Progenitor cell of endocrine pancreas (in vitro differentiated cells): Measurements from ENCODE around the gene SCN8A. TPM values are rescaled to one million over a fixed set of nuclear protein-coding genes. Genes with fewer than 3 reads are reported as not detected.
"Not testable (repeated sequence)": the region's sequence is repeated elsewhere in the genome, so short reads cannot be mapped to it uniquely, and the experiment has no call there.

Source experiments
- DNase-seq: peaks from one replicate; pipeline ENCODE4 v3.0.0; 2021; ENCODE audit warnings: low spot score; ENCODE audit not compliant: unreplicated experiment
- H3K27ac Mint-ChIP-seq: 2 replicates; pipeline ENCODE4 v1.8.0; 2021; ENCODE audit warnings: mild to moderate bottlenecking, moderate library complexity, mixed read lengths
- H3K27me3 Mint-ChIP-seq: 2 replicates; pipeline ENCODE4 v1.8.0; 2021; ENCODE audit warnings: mixed read lengths
- H3K36me3 Mint-ChIP-seq: 2 replicates; pipeline ENCODE4 v1.8.0; 2022; ENCODE audit warnings: mixed read lengths; ENCODE audit not compliant: insufficient read depth
- H3K4me1 Mint-ChIP-seq: 2 replicates; pipeline ENCODE4 v1.8.0; 2021; ENCODE audit warnings: low read depth, mixed read lengths
- H3K4me3 Mint-ChIP-seq: 2 replicates; pipeline ENCODE4 v1.8.0; 2021; ENCODE audit warnings: low read depth, mild to moderate bottlenecking, moderate library complexity, mixed read lengths
- H3K9me3 Mint-ChIP-seq: 2 replicates; pipeline ENCODE4 v1.8.0; 2021; ENCODE audit warnings: low read depth, mixed read lengths
- CTCF ChIP-seq: fragments of 200-600 bp; sonication (generic); IDR thresholded peaks from one replicate; pipeline ENCODE4 v1.5.0; 2021; ENCODE audit warnings: antibody characterized with exemption, mild to moderate bottlenecking; ENCODE audit not compliant: unreplicated experiment
- long read RNA-seq: library from polyadenylated mRNA; unstranded; transcript quantifications from one replicate; pipeline ENCODE4 v2.0.0, GENCODE V29; 2020
- total RNA-seq: library from RNA; stranded (reverse); gene quantifications from 2 replicates; pipeline ENCODE4 v1.2.1, GENCODE V29; 2021

Gene SCN8A
- 8.1 and 9.8 TPM in 2 replicates for total RNA-seq
- long read RNA-seq, partial matches to known transcripts: 2 of 8 reads
- long read RNA-seq, other reads (novel, unspliced or antisense): 6 of 8 reads

DNA sequence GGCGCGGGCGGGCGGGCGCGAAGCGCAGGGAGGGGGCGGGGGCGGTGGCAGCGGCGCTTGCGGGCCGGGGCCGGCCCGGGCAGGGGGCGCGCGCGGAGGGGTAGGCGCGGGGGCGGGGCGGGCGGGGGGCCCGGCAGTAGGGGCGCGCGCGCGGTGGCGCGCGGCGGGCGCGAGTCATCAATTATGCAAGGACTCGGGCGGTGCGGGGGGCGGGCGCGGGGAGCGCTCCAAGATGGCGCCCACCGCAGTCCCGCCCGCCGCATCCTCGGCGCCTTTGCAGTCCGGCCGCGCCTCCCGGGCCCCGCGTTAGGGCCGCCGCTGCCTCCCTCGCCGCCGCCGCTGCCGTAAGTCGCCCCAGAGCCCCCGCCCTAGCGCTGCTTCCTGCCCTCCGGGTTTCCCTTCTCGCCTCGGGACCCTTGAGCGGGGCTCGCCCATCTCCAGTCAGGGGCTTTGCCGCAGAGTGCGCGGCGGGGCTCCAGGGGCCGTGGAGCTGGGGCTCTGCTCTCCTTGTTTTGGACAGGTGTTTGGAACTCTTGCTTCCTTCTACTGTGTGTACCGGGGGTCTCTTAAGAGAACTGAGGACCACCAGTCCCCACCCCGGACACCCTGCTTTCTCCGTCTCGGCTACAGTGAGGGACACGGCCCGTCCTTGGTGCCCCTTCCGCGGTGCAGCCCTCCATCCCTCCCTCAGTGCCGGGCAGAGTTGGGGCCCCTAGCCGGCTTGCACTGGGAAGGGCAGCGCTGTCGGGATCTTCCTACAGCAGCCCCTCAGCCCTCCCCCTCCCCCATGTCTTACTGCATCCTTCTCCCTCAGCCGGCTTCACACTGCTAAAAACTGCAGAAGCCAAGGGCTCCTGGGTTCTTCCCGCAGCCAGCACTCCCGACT lies at the start of gene SCN8A:
Gene SCN8A (plus strand): TSS at position 218 of the 886 bp plus-strand sequence. CDS start 71,585 bp downstream, outside the sequence.
- peaks cover 33% of the 10 kb centered on the region for H3K27me3 Mint-ChIP-seq
- H3K9me3 Mint-ChIP-seq: no peaks in the 10 kb centered on the region
- H3K36me3 Mint-ChIP-seq: no peaks in the 10 kb centered on the region
- no peak for TF ChIP-seq CTCF
- DNase-seq: peak; percentile 58
- peak within 1 kb of the TSS; percentile 88 for H3K4me3 Mint-ChIP-seq
- H3K4me1 Mint-ChIP-seq: peaks cover 3% of the 10 kb centered on the region
- peak within 1 kb of the TSS; percentile 34 for H3K27ac Mint-ChIP-seq

GRCh38 chr12:51546097-51546496 lies 44.9 kb upstream of the SCN8A start:
- Mint-ChIP-seq H3K9me3 (peaks cover 4% of the 10 kb centered on the region), H3K27me3 (peaks cover 2% of the 10 kb centered on the region), H3K27ac (no peak overlapping the region), H3K4me1 (no peaks in the 10 kb centered on the region), H3K4me3 (no peak overlapping the region), H3K36me3 (no peaks in the 10 kb centered on the region)
- no peak for TF ChIP-seq CTCF
- no peak for DNase-seq

- Mint-ChIP-seq H3K9me3 (peaks cover 4% of the 10 kb centered on the region), H3K27ac (no peak overlapping the region), H3K27me3 (no peaks in the 10 kb centered on the region), H3K36me3 (no peaks in the 10 kb centered on the region), H3K4me1 (no peaks in the 10 kb centered on the region), H3K4me3 (no peak overlapping the region)
- TF ChIP-seq CTCF: no peak
- no peak for DNase-seq
These were observed 43.4 kb upstream of the SCN8A start for GRCh38 chr12:51547606-51548005.

GRCh38 chr12:51548241-51548640 lies 42.8 kb upstream of the SCN8A start:
- Mint-ChIP-seq H3K27ac (peak overlapping the region; percentile 4), H3K4me3 (no peak overlapping the region), H3K9me3 (peaks cover 4% of the 10 kb centered on the region), H3K36me3 (no peaks in the 10 kb centered on the region), H3K27me3 (no peaks in the 10 kb centered on the region), H3K4me1 (no peaks in the 10 kb centered on the region)
- DNase-seq: no peak
- TF ChIP-seq CTCF: no peak

DNA sequence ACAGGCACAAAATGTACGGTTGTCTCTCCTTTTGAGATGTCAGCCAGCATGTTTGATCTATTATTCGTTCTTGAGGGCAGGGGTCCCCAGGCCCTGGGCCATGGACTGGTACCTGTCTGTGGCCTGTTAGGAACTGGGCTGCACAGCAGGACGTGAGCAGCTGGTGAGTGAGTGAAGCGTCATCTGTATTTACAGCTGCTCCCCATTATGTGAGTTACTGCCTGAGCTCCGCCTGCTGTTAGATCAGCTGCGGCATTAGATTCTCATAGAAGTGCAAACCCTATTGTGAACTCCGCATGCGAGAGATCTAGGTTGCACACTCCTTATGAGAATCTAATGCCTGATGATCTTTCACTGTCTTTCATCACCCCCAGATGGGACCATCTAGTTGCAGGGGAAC lies 41.4 kb upstream of the SCN8A start:
- DNase-seq: no peak
- Mint-ChIP-seq H3K4me1 (no peaks in the 10 kb centered on the region), H3K36me3 (no peaks in the 10 kb centered on the region), H3K27ac (no peak overlapping the region), H3K27me3 (no peaks in the 10 kb centered on the region), H3K9me3 (no peaks in the 10 kb centered on the region), H3K4me3 (no peak overlapping the region)
- no peak for TF ChIP-seq CTCF

DNA sequence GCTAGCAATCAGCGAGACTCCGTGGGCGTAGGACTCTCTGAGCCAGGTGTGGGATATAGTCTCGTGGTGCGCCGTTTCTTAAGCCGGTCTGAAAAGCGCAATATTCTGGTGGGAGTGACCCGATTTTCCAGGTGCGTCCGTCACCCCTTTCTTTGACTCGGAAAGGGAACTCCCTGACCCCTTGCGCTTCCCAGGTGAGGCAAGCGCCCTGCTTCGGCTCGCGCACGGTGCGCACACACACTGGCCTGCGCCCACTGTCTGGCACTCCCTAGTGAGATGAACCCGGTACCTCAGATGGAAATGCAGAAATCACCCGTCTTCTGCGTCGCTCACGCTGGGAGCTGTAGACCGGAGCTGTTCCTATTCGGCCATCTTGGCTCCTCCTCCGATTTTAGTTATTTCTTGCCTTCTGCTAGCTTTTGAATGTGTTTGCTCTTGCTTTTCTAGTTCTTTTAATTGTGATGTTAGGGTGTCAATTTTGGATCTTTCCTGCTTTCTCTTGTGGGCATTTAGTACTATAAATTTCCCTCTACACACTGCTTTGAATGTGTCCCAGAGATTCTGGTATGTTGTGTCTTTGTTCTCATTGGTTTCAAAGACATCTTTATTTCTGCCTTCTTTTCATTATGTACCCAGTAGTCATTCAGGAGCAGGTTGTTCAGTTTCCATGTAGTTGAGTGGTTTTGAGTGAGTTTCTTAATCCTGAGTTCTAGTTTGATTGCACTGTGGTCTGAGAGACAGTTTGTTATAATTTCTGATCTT lies 22.6 kb upstream of the SCN8A start:
- Mint-ChIP-seq H3K4me3 (peak overlapping the region; percentile 41), H3K27ac (peak overlapping the region; percentile 88)
- not testable (repeated sequence) for DNase-seq, H3K4me1 Mint-ChIP-seq, H3K9me3 Mint-ChIP-seq, H3K27me3 Mint-ChIP-seq, H3K36me3 Mint-ChIP-seq
